ENCODE measurements around the gene HRH1. TPM values are rescaled to one million over a fixed set of nuclear protein-coding genes. Genes with fewer than 3 reads are reported as not detected.

HRH1 gene
- total RNA-seq, 1 donor from 2014 or later = 9.6 TPM

- DNase-seq = no peak
Measured at GRCh38 chr3:11285471-11285870, 131.2 kb downstream of the HRH1 start.

- DNase-seq = no peak
Measured at GRCh38 chr3:11287404-11287803, 133.1 kb downstream of the HRH1 start.

GRCh38 chr3:11288021-11288491 is 133.8 kb downstream of the HRH1 start:
- DNase-seq = no peak

- peak; percentile 24 for DNase-seq
Measured at GRCh38 chr3:11288786-11289637, 134.7 kb downstream of the HRH1 start.

- DNase-seq = no peak
Measured at GRCh38 chr3:11289864-11290263, 135.6 kb downstream of the HRH1 start.

GRCh38 chr3:11290743-11291680 is 136.7 kb downstream of the HRH1 start:
- DNase-seq = no peak

GRCh38 chr3:11291808-11292207 is 137.5 kb downstream of the HRH1 start:
- no peak for DNase-seq

GRCh38 chr3:11297126-11297525 is 142.8 kb downstream of the HRH1 start:
- no peak for DNase-seq

GRCh38 chr3:11300970-11301369 is 146.7 kb downstream of the HRH1 start:
- DNase-seq = no peak

- DNase-seq = no peak
Measured at GRCh38 chr3:11302444-11302843, 148.2 kb downstream of the HRH1 start.

GRCh38 chr3:11304175-11304574 is 149.9 kb downstream of the HRH1 start:
- no peak for DNase-seq

GRCh38 chr3:11305509-11305908 is 151.2 kb downstream of the HRH1 start:
- no peak for DNase-seq

GRCh38 chr3:11306817-11307589 is 152.7 kb downstream of the HRH1 start:
- no peak for DNase-seq

- no peak for DNase-seq
Measured at GRCh38 chr3:11307830-11308432, 153.6 kb downstream of the HRH1 start.

GRCh38 chr3:11310258-11310657 is 156.0 kb downstream of the HRH1 start:
- no peak for DNase-seq

- DNase-seq = no peak
Measured at GRCh38 chr3:11312166-11312565, 157.9 kb downstream of the HRH1 start.

Small RNAs within 50 kb of the gene (small RNA-seq; reads per million reads assigned to genes)
- gene AC083855.1 (ENCODE audit: low replicate concordance) = not detected

Other genes starting within 250 kb of the HRH1 start
- 3.1 TPM for gene SLC6A1, start 161.7 kb upstream of the HRH1 start, total RNA-seq
- 80.2 TPM for gene ATG7, start 117.9 kb downstream of the HRH1 start, total RNA-seq

Measured in tongue (tissue), 3 donors.